GM21723 (cell line): ENCODE results near the gene RNF224.
"Not testable (repeated sequence)": the region's sequence is repeated elsewhere in the genome, so short reads cannot be mapped to it uniquely, and the experiment has no call there.

Experiments used
- ATAC-seq: cut with Tn5 transposase; IDR thresholded peaks from one replicate; pipeline ENCODE4 v1.9.1; 2021; ENCODE audit warnings: mild to moderate bottlenecking, moderate library complexity; ENCODE audit not compliant: unreplicated experiment

Gene RNF224

GRCh38 chr9:137237759-137238726 lies 10.7 kb downstream of the RNF224 start:
- ATAC-seq, result no peak

GRCh38 chr9:137239541-137240200 lies 12.4 kb downstream of the RNF224 start:
- not testable (repeated sequence) for ATAC-seq

GRCh38 chr9:137240318-137240840 lies 13.1 kb downstream of the RNF224 start:
- ATAC-seq, result peak; percentile 22

GRCh38 chr9:137240841-137241489 lies 13.7 kb downstream of the RNF224 start, which contains the start of gene TUBB4B:
Gene TUBB4B, plus strand, starts transcription at chr9:137241287. Its CDS starts 74 bp downstream, at chr9:137241361.
- peak; percentile 71 for ATAC-seq

GRCh38 chr9:137241490-137242268 lies 14.4 kb downstream of the RNF224 start:
- ATAC-seq, result peak; percentile 11

- ATAC-seq, result no peak
These were observed 15.2 kb downstream of the RNF224 start for GRCh38 chr9:137242269-137243203.

GRCh38 chr9:137243266-137243625 lies 15.9 kb downstream of the RNF224 start:
- not testable (repeated sequence) for ATAC-seq

- ATAC-seq, result no peak
These were observed 16.6 kb downstream of the RNF224 start for GRCh38 chr9:137243626-137244485.

- ATAC-seq, result no peak
These were observed 17.5 kb downstream of the RNF224 start for GRCh38 chr9:137244486-137245449.

- ATAC-seq, result no peak
These were observed 18.4 kb downstream of the RNF224 start for GRCh38 chr9:137245450-137246421.

- ATAC-seq, result no peak
These were observed 20.0 kb downstream of the RNF224 start for GRCh38 chr9:137247135-137247915.

GRCh38 chr9:137247916-137248175 lies 20.5 kb downstream of the RNF224 start:
- ATAC-seq, result no peak

- ATAC-seq, result no peak
These were observed 23.3 kb downstream of the RNF224 start for GRCh38 chr9:137250329-137251193.

GRCh38 chr9:137251194-137251461 lies 23.8 kb downstream of the RNF224 start, which contains the start of gene STPG3:
Gene STPG3, plus strand, starts transcription at chr9:137251286. Its CDS starts 1 bp downstream, at chr9:137251287.
- no peak for ATAC-seq
